ENCODE results near the gene CERS2. TPM values are rescaled to one million over a fixed set of nuclear protein-coding genes. Genes with fewer than 3 reads are reported as not detected.

Gene CERS2
- total RNA-seq, 2 donors from 2014 or later, result 70.9 to 84.8 TPM

- WGBS, 2 donors, result 35 to 50% methylated on average over 4 of the region's 4 CpGs
- DNase-seq, result peak; percentile 38 to 69 (median 48)
These were observed 2.2 kb downstream of the CERS2 start for GRCh38 chr1:150972417-150972940.

DNA sequence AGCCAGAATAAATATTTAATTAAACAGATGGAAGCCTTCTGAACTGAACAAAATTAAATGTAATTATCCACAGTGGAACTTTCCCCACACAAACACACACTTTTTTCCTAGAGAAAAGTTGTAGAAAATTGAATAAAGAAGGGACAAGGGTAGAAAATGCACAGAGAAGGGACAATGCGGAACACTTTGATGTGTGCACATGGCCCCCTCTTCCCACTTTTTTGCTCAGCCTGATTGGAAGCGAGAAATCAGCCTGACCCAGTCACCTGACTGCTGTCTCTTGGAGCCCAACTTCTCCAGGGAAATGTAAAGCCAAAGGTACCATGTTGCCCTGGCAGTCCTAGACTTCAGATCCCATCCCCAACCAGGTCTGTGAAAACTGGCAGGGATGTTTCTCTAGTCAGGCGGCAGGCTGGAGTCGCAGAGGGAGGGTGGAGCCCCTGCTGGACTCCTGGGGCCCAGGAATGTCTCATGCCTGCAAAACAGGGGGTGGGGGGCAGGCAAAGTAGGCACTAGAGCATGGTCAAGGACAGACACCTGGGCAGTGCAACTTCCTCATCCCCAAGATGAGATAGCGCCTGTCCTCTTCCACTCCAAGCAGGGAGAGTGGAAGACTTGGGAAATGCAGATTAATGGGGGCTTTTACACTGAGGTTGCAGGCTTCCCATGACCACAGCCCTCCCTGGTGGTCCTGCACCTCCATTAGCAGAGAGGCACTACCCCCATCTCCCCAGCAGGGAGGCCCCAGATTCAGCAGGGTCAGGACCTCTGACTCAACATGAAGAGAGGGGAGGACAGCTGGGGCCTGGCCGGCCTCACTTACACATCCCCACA lies 2.8 kb downstream of the CERS2 start:
- no peaks in the 10 kb centered on the region for H3K9me3 ChIP-seq
- DNase-seq (peak in 3 of 4 donors; percentile 31 to 41 (median 39)), ATAC-seq (no peak)
- 36 to 45% methylated on average over 5 to 6 of the region's 6 CpGs for WGBS, 2 donors
- H3K36me3 ChIP-seq (replicated peaks in 1 of 2; ENCODE audit: insufficient read depth in 1 of 2, low read depth in 2 of 2), result peaks cover 4 to 20% of the 10 kb centered on the region in 2 donors
- no peak overlapping the region for H3K4me3 ChIP-seq
- H3K27me3 ChIP-seq, result no peaks in the 10 kb centered on the region
- intact Hi-C loops (cut with DNase I), result no loop called here
- TF ChIP-seq CTCF (IDR thresholded peaks at IDR 0.05) (no peak), POLR2A (IDR thresholded peaks at IDR 0.05) (peak in 1 of 3 donors; percentile 9)
- H3K4me1 ChIP-seq, result peaks cover 49% of the 10 kb centered on the region
- peak overlapping the region; percentile 68 to 92 (median 92) for H3K27ac ChIP-seq

More at GRCh38 chr1:150972417-150972940, 2.2 kb downstream of the CERS2 start:
- Histone ChIP-seq H3K9me3 (no peaks in the 10 kb centered on the region), H3K27me3 (no peaks in the 10 kb centered on the region), H3K36me3 (replicated peaks in 1 of 2; ENCODE audit: insufficient read depth in 1 of 2, low read depth in 2 of 2) (peaks cover 4 to 14% of the 10 kb centered on the region in 2 donors), H3K4me3 (no peak overlapping the region), H3K27ac (peak overlapping the region; percentile 68 to 92 (median 92)), H3K4me1 (peaks cover 53% of the 10 kb centered on the region)
- no peak for ATAC-seq
- intact Hi-C loops (cut with DNase I), result no loop called here
- TF ChIP-seq POLR2A (IDR thresholded peaks at IDR 0.05) (no peak), CTCF (IDR thresholded peaks at IDR 0.05) (no peak)

- Histone ChIP-seq H3K4me1 (peaks cover 49% of the 10 kb centered on the region), H3K9me3 (no peaks in the 10 kb centered on the region), H3K4me3 (no peak overlapping the region), H3K36me3 (replicated peaks in 1 of 2; ENCODE audit: insufficient read depth in 1 of 2, low read depth in 2 of 2) (peaks cover 5 to 27% of the 10 kb centered on the region in 2 donors), H3K27ac (peak overlapping the region; percentile 68 to 92 (median 92)), H3K27me3 (no peaks in the 10 kb centered on the region)
- WGBS, 2 donors, result 25 to 26% methylated on average over 11 of the region's 11 CpGs
- ATAC-seq (peak; percentile 75), DNase-seq (peak; percentile 83 to 94 (median 90))
- intact Hi-C loops (cut with DNase I), result no loop called here
- TF ChIP-seq POLR2A (IDR thresholded peaks at IDR 0.05), result peak in 2 of 3 donors; percentile 6 to 23
- TF ChIP-seq CTCF (IDR thresholded peaks at IDR 0.05), result no peak
These were observed 3.6 kb downstream of the CERS2 start for GRCh38 chr1:150970808-150971582.

GRCh38 chr1:150969626-150970025 lies 5.0 kb downstream of the CERS2 start:
- 70 to 76% methylated on average over 3 of the region's 3 CpGs for WGBS, 2 donors
- intact Hi-C loops (cut with DNase I), result no loop called here
- DNase-seq (no peak), ATAC-seq (no peak)
- Histone ChIP-seq H3K36me3 (replicated peaks in 1 of 2; ENCODE audit: insufficient read depth in 1 of 2, low read depth in 2 of 2) (peaks cover 12 to 35% of the 10 kb centered on the region in 2 donors), H3K9me3 (no peaks in the 10 kb centered on the region), H3K4me1 (peaks cover 43% of the 10 kb centered on the region), H3K27me3 (no peaks in the 10 kb centered on the region), H3K4me3 (no peak overlapping the region), H3K27ac (peak overlapping the region in 2 of 4 donors; percentile 37 to 92)
- TF ChIP-seq CTCF (IDR thresholded peaks at IDR 0.05) (no peak), POLR2A (IDR thresholded peaks at IDR 0.05) (no peak)
